ENCODE data around the gene DIP2C. TPM values are rescaled to one million over a fixed set of nuclear protein-coding genes. Genes with fewer than 3 reads are reported as not detected.
"Not testable (repeated sequence)": the region's sequence is repeated elsewhere in the genome, so short reads cannot be mapped to it uniquely, and the experiment has no call there.

Gene DIP2C
- total RNA-seq, 1 donor from 2014 or later = 5.1 TPM

GRCh38 chr10:610642-611305 is 78.7 kb downstream of the DIP2C start:
- DNase-seq (ENCODE audit: low read depth, low spot score) = not testable (repeated sequence)

GRCh38 chr10:609868-610545 is 79.5 kb downstream of the DIP2C start:
- no peak for DNase-seq (ENCODE audit: low read depth, low spot score)

GRCh38 chr10:609262-609658 is 80.2 kb downstream of the DIP2C start:
- DNase-seq (ENCODE audit: low read depth, low spot score) = no peak

- no peak for DNase-seq (ENCODE audit: low read depth, low spot score)
Observed at GRCh38 chr10:608331-609261, 80.9 kb downstream of the DIP2C start.

GRCh38 chr10:607545-608185 is 81.8 kb downstream of the DIP2C start:
- DNase-seq (ENCODE audit: low read depth, low spot score) = no peak

- DNase-seq (ENCODE audit: low read depth, low spot score) = no peak
Observed at GRCh38 chr10:606762-607544, 82.5 kb downstream of the DIP2C start.

- DNase-seq (ENCODE audit: low read depth, low spot score) = no peak
Observed at GRCh38 chr10:605632-606325, 83.7 kb downstream of the DIP2C start.

- no peak for DNase-seq (ENCODE audit: low read depth, low spot score)
Observed at GRCh38 chr10:604716-605631, 84.5 kb downstream of the DIP2C start.

- DNase-seq (ENCODE audit: low read depth, low spot score) = no peak
Observed at GRCh38 chr10:603745-604144, 85.7 kb downstream of the DIP2C start.

GRCh38 chr10:602391-603005 is 87.0 kb downstream of the DIP2C start:
- no peak for DNase-seq (ENCODE audit: low read depth, low spot score)

- no peak for DNase-seq (ENCODE audit: low read depth, low spot score)
Observed at GRCh38 chr10:601660-601963, 87.9 kb downstream of the DIP2C start.

- DNase-seq (ENCODE audit: low read depth, low spot score) = no peak
Observed at GRCh38 chr10:600876-601659, 88.4 kb downstream of the DIP2C start.

GRCh38 chr10:600234-600633 is 89.2 kb downstream of the DIP2C start:
- DNase-seq (ENCODE audit: low read depth, low spot score) = no peak

- DNase-seq (ENCODE audit: low read depth, low spot score) = no peak
Observed at GRCh38 chr10:599767-600166, 89.7 kb downstream of the DIP2C start.

- DNase-seq (ENCODE audit: low read depth, low spot score) = no peak
Observed at GRCh38 chr10:598415-599170, 90.9 kb downstream of the DIP2C start.

GRCh38 chr10:597976-598375 is 91.5 kb downstream of the DIP2C start:
- no peak for DNase-seq (ENCODE audit: low read depth, low spot score)

- no peak for DNase-seq (ENCODE audit: low read depth, low spot score)
Observed at GRCh38 chr10:596725-597345, 92.6 kb downstream of the DIP2C start.

Measured in pulmonary artery endothelial cell (primary cell).